Measurements from ENCODE around the gene DOK3.
A peak's percentile ranks its signal among the peaks of the same experiment; 100 is the strongest.

DOK3 gene

DNA sequence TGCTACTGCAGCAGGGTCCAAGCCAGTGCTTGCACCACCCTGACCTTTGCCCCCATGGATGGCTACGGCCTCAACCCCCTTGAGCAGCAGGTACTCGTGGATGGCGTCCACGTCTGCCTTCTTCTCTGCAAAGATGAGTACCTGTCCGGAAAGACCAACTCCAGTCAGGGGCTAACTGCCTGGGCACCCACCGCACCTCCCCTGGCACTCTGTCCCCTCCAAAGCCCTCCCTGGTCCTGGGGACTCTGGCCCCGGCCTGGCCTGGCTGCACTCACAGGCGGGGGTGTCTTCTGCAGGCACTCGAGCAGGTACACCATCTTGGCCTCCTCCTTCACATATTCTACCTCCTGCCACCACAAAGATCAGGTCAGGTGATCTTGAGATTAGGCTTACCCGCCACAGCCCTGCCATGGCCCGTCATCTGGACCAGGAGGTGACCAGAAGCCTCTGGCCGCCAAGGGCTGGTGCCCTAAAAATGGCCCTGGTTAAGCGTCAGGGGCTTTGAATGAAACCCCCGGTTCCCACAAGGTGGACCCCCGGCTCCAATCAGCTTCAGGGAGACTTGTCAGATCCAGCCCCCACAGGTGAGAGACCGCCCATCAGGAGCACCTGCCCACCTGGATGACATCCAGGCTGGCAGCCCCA is 3.2 kb upstream of the DOK3 start:
- no peaks in the 10 kb centered on the region for H3K27me3 ChIP-seq (ENCODE audit: control insufficient read depth in 1 of 2, insufficient read depth in 2 of 2, low read length in 2 of 2)
- peaks cover 42 to 45% of the 10 kb centered on the region in 2 donors for H3K36me3 ChIP-seq (ENCODE audit: control insufficient read depth in 2 of 2, insufficient read depth in 2 of 2, low read length in 2 of 2)
- no peaks in the 10 kb centered on the region for H3K9me3 ChIP-seq (ENCODE audit: control insufficient read depth in 2 of 2, low read length in 2 of 2)
- H3K27ac ChIP-seq (ENCODE audit: low read length) = no peak overlapping the region
- no peak overlapping the region for H3K9ac ChIP-seq (ENCODE audit: low read length in 2 of 2)
- no peak overlapping the region for H3K4me3 ChIP-seq (ENCODE audit: low read length in 2 of 2)
- peaks cover 26% of the 10 kb centered on the region for H3K4me1 ChIP-seq (ENCODE audit: control insufficient read depth, insufficient read depth, low read length)

DNA sequence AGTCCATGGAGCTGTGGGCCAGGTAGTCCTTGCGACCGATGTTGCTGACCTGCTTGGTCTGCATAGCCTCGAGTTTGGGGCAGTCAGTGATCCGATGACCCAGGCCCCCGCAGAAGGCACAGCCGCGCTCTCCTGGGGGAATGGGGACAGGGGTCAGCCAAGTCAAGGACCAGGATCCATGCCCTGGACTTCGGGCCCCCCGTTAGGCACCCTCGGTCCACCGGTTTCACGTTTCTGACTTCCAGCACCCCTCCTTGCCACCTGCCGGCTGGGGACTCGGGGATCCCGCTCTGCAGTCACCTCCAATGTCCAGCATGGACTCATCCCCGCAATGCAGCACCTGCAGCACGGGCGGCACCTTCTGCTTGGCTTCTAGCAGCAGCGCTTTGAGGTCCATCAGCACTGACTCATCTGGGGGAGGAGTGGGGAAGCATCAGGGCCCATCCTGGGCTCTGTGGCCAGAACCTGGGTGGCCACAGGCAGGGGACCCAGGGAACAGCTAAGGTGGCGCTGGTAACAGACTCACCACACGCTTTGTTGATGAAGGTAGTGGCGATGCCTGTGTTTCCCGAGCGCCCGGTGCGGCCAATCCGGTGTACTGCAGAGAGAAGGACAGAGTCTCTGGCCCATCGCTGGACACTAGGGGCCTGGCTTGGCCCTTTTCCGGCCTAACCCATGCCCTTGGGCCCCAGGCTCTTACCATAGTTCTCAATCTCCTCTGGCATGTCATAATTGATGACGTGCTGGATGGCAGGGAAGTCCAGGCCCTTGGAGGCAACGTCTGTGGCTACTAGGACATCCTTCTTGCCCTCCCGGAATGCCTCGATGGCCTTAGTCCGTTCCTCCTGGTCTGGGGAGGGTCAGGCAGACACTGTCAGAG is 2.4 kb upstream of the DOK3 start:
- no peak overlapping the region for H3K27ac ChIP-seq (ENCODE audit: low read length)
- peaks cover 42 to 45% of the 10 kb centered on the region in 2 donors for H3K36me3 ChIP-seq (ENCODE audit: control insufficient read depth in 2 of 2, insufficient read depth in 2 of 2, low read length in 2 of 2)
- no peaks in the 10 kb centered on the region for H3K27me3 ChIP-seq (ENCODE audit: control insufficient read depth in 1 of 2, insufficient read depth in 2 of 2, low read length in 2 of 2)
- no peaks in the 10 kb centered on the region for H3K9me3 ChIP-seq (ENCODE audit: control insufficient read depth in 2 of 2, low read length in 2 of 2)
- peaks cover 21% of the 10 kb centered on the region for H3K4me1 ChIP-seq (ENCODE audit: control insufficient read depth, insufficient read depth, low read length)
- no peak overlapping the region for H3K4me3 ChIP-seq (ENCODE audit: low read length in 2 of 2)
- no peak overlapping the region for H3K9ac ChIP-seq (ENCODE audit: low read length in 2 of 2)

DNA sequence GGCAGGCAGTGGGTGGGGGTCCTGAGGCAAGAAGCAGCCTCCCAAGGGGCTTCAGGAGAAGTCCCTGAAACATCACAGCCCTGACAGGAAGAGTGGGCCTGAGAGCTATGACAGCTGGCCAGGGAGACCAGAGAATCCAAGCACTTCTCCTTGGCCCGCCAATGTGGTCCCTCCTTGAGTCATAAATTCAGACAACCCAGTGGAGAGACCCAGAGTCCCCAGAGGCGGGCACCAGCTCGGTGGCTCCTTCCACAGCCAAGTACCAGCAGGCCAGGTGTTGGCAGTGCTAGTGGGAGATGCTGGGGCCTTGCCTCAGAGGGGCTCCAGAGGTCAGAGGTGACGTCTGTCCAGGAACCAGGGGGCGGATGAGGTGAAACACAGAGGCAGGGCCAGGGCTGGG is 1.6 kb upstream of the DOK3 start:
- no peak overlapping the region for H3K9ac ChIP-seq (ENCODE audit: low read length in 2 of 2)
- H3K36me3 ChIP-seq (ENCODE audit: control insufficient read depth in 2 of 2, insufficient read depth in 2 of 2, low read length in 2 of 2) = peaks cover 42 to 45% of the 10 kb centered on the region in 2 donors
- H3K4me1 ChIP-seq (ENCODE audit: control insufficient read depth, insufficient read depth, low read length) = peaks cover 17% of the 10 kb centered on the region
- H3K27ac ChIP-seq (ENCODE audit: low read length) = no peak overlapping the region
- H3K9me3 ChIP-seq (ENCODE audit: control insufficient read depth in 2 of 2, low read length in 2 of 2) = no peaks in the 10 kb centered on the region
- no peaks in the 10 kb centered on the region for H3K27me3 ChIP-seq (ENCODE audit: control insufficient read depth in 1 of 2, insufficient read depth in 2 of 2, low read length in 2 of 2)
- no peak overlapping the region for H3K4me3 ChIP-seq (ENCODE audit: low read length in 2 of 2)

DNA sequence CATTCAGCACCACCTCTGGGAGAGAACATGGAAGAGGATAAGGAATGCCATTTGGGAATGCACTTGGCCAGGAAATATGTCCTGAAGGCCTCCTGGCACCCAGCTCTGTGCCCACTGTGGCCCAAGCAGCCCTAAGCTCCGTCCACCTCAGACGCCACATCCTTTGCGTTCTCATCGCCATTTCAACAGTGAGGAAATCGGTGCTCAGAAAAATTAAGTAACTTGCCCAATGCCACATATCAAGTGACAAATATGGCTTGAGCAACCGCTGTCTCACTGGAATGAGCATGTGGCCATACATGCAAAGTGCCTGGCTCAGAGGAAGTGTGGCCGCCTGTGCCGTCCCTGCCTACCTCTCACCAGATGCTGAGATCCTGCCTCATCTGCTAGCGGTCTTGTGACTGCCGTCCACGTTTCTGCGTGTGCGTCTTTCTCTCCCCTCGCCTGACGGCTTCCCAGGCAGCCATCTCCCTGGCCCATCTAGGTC is 984 bp upstream of the DOK3 start:
- no peak overlapping the region for H3K4me3 ChIP-seq (ENCODE audit: low read length in 2 of 2)
- peaks cover 42 to 44% of the 10 kb centered on the region in 2 donors for H3K36me3 ChIP-seq (ENCODE audit: control insufficient read depth in 2 of 2, insufficient read depth in 2 of 2, low read length in 2 of 2)
- no peaks in the 10 kb centered on the region for H3K9me3 ChIP-seq (ENCODE audit: control insufficient read depth in 2 of 2, low read length in 2 of 2)
- H3K9ac ChIP-seq (ENCODE audit: low read length in 2 of 2) = no peak overlapping the region
- no peaks in the 10 kb centered on the region for H3K27me3 ChIP-seq (ENCODE audit: control insufficient read depth in 1 of 2, insufficient read depth in 2 of 2, low read length in 2 of 2)
- no peak overlapping the region for H3K27ac ChIP-seq (ENCODE audit: low read length)
- H3K4me1 ChIP-seq (ENCODE audit: control insufficient read depth, insufficient read depth, low read length) = peaks cover 11% of the 10 kb centered on the region

DNA sequence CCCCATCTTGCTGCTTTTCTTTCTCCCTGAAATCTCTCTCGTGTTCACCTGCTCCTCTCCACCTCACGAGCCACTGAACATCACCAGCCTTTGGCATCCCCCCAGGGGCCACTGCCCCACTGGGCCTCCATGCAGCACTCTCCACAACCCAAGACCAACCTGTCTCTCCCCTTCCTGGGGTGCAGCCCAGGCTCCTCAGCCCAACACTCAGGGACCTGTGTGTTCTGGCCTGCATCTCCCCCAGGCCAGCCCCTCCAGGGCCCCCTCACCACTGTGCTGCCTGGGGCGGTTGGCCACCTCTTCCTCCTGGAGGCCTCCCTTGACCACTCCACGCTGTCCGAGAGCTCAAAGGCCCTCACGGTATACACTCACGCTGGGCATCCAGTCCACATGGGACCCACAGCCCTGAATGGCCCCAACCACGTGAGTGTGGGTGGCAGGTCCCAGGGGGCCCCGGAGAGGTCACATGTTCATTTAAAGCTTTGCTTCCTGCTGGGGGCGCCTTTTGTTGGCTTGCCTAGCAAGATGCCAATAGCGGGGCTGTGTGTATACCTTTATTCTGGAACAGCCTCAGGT is 453 bp upstream of the DOK3 start:
- Histone ChIP-seq H3K27me3 (ENCODE audit: control insufficient read depth in 1 of 2, insufficient read depth in 2 of 2, low read length in 2 of 2) (no peaks in the 10 kb centered on the region), H3K36me3 (ENCODE audit: control insufficient read depth in 2 of 2, insufficient read depth in 2 of 2, low read length in 2 of 2) (peaks cover 37 to 38% of the 10 kb centered on the region in 2 donors), H3K27ac (ENCODE audit: low read length) (no peak overlapping the region), H3K4me3 (ENCODE audit: low read length in 2 of 2) (no peak overlapping the region), H3K9me3 (ENCODE audit: control insufficient read depth in 2 of 2, low read length in 2 of 2) (no peaks in the 10 kb centered on the region), H3K9ac (ENCODE audit: low read length in 2 of 2) (no peak overlapping the region), H3K4me1 (ENCODE audit: control insufficient read depth, insufficient read depth, low read length) (peaks cover 7% of the 10 kb centered on the region)

DNA sequence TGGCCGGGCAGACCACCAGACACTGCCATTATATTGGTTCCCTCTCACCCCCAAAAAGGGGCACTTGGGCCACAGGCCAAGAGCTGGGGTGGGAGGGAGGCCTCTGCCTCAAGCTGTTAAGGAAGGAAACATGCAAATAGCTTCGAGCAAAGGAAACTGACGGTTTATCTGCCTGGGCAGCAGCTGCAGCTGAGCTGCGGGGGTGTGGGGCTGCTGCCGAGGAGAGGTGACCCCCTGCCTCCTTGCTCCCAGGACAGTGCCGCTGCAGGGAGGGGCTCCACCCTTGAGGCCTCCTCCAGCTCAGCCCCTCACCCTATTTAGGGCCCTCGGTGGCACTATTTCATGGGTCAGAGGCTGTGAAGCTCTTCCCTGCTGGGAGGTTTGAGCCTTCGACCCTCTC is 789 bp downstream of the DOK3 start:
- Histone ChIP-seq H3K4me3 (ENCODE audit: low read length in 2 of 2) (peak overlapping the region in 1 of 2 donors; percentile 29), H3K27ac (ENCODE audit: low read length) (no peak overlapping the region), H3K9ac (ENCODE audit: low read length in 2 of 2) (no peak overlapping the region)

DNA sequence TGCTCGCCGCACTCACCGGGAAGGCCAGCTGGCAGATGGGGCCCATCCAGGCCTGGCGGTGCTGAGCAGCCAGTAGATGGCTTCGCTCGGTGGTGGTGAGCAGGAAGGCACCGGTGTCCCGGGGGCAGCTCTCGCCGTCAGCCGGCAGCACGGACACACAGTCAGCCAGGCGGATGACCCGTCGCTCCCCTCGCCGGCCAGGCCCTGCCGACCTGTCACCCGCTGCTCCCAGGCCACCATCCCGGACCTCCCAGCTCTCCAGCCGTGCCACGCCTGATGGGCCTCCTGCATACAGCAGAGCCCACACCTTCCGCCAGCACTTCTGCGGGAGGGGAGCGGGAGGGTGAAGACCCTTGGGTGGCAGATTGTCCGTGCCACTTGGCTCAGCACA is 1.4 kb downstream of the DOK3 start:
- Histone ChIP-seq H3K9ac (ENCODE audit: low read length in 2 of 2) (no peak overlapping the region), H3K27me3 (ENCODE audit: control insufficient read depth in 1 of 2, insufficient read depth in 2 of 2, low read length in 2 of 2) (no peaks in the 10 kb centered on the region), H3K27ac (ENCODE audit: low read length) (no peak overlapping the region), H3K4me1 (ENCODE audit: control insufficient read depth, insufficient read depth, low read length) (no peaks in the 10 kb centered on the region), H3K4me3 (ENCODE audit: low read length in 2 of 2) (no peak overlapping the region), H3K9me3 (ENCODE audit: control insufficient read depth in 2 of 2, low read length in 2 of 2) (no peaks in the 10 kb centered on the region), H3K36me3 (ENCODE audit: control insufficient read depth in 2 of 2, insufficient read depth in 2 of 2, low read length in 2 of 2) (peaks cover 25 to 27% of the 10 kb centered on the region in 2 donors)

More for the DNA sequence above, 789 bp downstream of the DOK3 start:
- Histone ChIP-seq H3K27me3 (ENCODE audit: control insufficient read depth in 1 of 2, insufficient read depth in 2 of 2, low read length in 2 of 2) (no peaks in the 10 kb centered on the region), H3K9me3 (ENCODE audit: control insufficient read depth in 2 of 2, low read length in 2 of 2) (no peaks in the 10 kb centered on the region), H3K36me3 (ENCODE audit: control insufficient read depth in 2 of 2, insufficient read depth in 2 of 2, low read length in 2 of 2) (peaks cover 29 to 31% of the 10 kb centered on the region in 2 donors), H3K4me1 (ENCODE audit: control insufficient read depth, insufficient read depth, low read length) (no peaks in the 10 kb centered on the region)

DNA sequence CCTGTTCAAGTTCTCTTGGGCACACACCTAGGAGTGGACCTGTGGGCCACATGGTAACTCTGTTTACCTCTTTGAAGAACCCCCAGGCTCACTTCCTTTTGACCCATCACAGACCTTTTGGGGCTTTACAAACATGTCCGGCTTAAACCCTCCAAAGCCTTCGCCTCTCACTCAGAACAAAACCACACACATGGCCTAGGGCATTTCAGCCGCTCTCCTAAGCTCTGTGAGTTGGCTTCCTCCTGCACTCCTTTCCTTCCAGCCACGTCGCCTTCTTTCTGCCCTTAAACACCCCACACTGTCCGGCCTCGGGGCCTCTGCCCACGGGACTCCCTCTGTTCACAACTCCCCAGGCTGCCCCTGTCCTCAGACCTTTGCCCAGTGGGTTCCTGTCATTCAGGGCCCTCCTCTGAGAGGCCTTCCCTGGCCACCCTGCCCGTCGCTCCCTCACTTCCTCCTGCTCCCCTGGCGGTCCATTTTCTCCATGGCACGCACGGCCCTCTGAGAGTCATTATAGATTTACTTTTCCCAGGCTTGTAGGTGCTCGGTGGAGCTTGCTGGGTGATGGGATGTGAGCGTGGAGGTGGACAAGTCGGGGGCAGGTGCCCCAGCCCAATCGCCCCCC is 1.9 kb downstream of the DOK3 start:
- H3K9ac ChIP-seq (ENCODE audit: low read length in 2 of 2) = no peak overlapping the region
- no peak overlapping the region for H3K4me3 ChIP-seq (ENCODE audit: low read length in 2 of 2)
- H3K9me3 ChIP-seq (ENCODE audit: control insufficient read depth in 2 of 2, low read length in 2 of 2) = no peaks in the 10 kb centered on the region
- no peaks in the 10 kb centered on the region for H3K27me3 ChIP-seq (ENCODE audit: control insufficient read depth in 1 of 2, insufficient read depth in 2 of 2, low read length in 2 of 2)
- H3K4me1 ChIP-seq (ENCODE audit: control insufficient read depth, insufficient read depth, low read length) = no peaks in the 10 kb centered on the region
- H3K36me3 ChIP-seq (ENCODE audit: control insufficient read depth in 2 of 2, insufficient read depth in 2 of 2, low read length in 2 of 2) = peaks cover 20 to 22% of the 10 kb centered on the region in 2 donors
- H3K27ac ChIP-seq (ENCODE audit: low read length) = no peak overlapping the region

DNA sequence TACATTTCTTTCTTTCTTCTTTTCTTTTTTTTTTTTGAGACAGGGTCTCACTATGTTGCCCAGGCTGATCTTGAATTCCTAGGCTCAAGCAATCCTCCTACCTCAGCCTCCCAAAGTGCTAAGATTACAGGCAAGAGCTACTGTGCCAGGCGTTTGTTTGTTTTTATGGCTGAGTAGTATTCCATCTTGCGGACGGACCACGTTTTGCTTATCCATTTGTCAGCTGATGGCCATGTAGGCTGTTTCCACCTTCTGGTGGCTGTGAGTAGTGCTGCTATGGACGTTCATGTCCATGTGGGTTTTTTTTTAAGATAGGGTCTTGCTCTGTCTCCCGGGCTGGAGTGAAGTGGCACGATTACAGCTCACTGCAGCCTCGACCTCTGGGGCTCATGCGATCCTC is 2.5 kb downstream of the DOK3 start:
- Histone ChIP-seq H3K27me3 (ENCODE audit: control insufficient read depth in 1 of 2, insufficient read depth in 2 of 2, low read length in 2 of 2) (no peaks in the 10 kb centered on the region), H3K4me1 (ENCODE audit: control insufficient read depth, insufficient read depth, low read length) (no peaks in the 10 kb centered on the region), H3K9ac (ENCODE audit: low read length in 2 of 2) (no peak overlapping the region), H3K9me3 (ENCODE audit: control insufficient read depth in 2 of 2, low read length in 2 of 2) (no peaks in the 10 kb centered on the region), H3K36me3 (ENCODE audit: control insufficient read depth in 2 of 2, insufficient read depth in 2 of 2, low read length in 2 of 2) (peaks cover 15 to 17% of the 10 kb centered on the region in 2 donors), H3K4me3 (ENCODE audit: low read length in 2 of 2) (no peak overlapping the region), H3K27ac (ENCODE audit: low read length) (no peak overlapping the region)

DNA sequence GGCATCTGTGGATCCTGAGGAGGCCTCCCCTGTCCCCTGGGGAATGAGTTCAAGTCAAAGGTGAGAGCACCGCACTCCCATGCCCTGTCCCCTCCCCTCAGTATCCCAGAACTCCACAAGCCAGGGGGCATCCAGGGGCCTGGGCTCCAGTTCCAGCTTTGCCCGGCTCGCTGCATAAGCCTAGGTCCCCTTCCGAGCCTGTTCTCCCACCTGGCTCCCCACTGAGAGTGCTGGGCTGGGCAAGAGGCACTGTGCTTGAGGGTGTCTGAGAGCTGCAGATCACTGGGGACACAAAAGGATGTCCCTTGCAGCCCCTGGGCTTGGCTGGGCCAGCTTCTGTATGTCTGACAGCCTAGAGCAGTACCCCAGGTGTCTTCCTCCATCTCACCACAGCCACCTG is 4.6 kb downstream of the DOK3 start:
- H3K9me3 ChIP-seq (ENCODE audit: control insufficient read depth in 2 of 2, low read length in 2 of 2) = no peaks in the 10 kb centered on the region
- no peaks in the 10 kb centered on the region for H3K36me3 ChIP-seq (ENCODE audit: control insufficient read depth in 2 of 2, insufficient read depth in 2 of 2, low read length in 2 of 2)
- no peak overlapping the region for H3K27ac ChIP-seq (ENCODE audit: low read length)
- no peaks in the 10 kb centered on the region for H3K27me3 ChIP-seq (ENCODE audit: control insufficient read depth in 1 of 2, insufficient read depth in 2 of 2, low read length in 2 of 2)
- H3K9ac ChIP-seq (ENCODE audit: low read length in 2 of 2) = no peak overlapping the region
- peaks cover 11% of the 10 kb centered on the region for H3K4me1 ChIP-seq (ENCODE audit: control insufficient read depth, insufficient read depth, low read length)
- no peak overlapping the region for H3K4me3 ChIP-seq (ENCODE audit: low read length in 2 of 2)
